ENCODE measurements around the gene CTDP1. TPM values are rescaled to one million over a fixed set of nuclear protein-coding genes. Genes with fewer than 3 reads are reported as not detected.
"Not testable (repeated sequence)": the region's sequence is repeated elsewhere in the genome, so short reads cannot be mapped to it uniquely, and the experiment has no call there.

The CTDP1 gene
- total and polyA plus RNA-seq, 4 donors: 7.0 to 19.8 (median 16.7) TPM

DNA sequence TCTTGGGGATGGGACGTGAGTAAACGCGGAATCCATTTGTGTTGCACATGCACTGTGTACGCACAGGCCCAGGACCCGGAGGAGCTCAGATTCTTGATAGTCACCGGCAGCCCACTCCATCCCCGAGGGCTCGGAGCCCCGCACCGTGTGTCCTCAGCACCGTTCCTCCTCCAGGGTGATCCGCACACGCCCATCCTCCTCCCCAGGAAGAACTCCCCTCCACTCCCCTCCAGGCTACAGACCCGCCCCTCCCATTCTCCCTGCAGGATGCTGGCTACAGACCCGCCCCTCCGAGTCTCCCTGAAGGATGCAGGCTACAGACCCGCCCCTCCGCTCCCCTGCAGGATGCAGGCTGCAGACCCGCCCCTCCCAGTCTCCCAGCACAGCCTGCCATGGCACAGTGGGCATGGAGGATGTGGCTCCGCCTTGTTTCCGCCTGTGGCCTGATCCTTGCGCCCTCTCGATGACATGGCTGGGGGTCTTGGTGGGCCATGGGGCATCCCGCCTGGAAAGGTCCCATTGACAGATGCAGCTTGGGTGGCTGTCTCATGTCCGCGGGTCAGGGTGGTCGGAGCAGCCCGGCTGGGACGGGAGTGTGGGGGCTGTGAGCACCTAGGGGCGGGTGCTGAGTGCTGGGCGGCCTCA is 14.1 kb downstream of the CTDP1 start:
- H3K27me3 ChIP-seq (ENCODE audit: control insufficient read depth in 1 of 2, insufficient read depth in 2 of 2, low read length in 1 of 2): no peaks in the 10 kb centered on the region
- H3K27ac ChIP-seq (ENCODE audit: low read depth in 1 of 2, low read length in 2 of 2): no peak overlapping the region
- H3K9me3 ChIP-seq (ENCODE audit: control insufficient read depth, low read length): no peaks in the 10 kb centered on the region
- no peaks in the 10 kb centered on the region for H3K4me1 ChIP-seq (ENCODE audit: control insufficient read depth in 1 of 2, insufficient read depth in 2 of 2, low read length in 2 of 2)
- ATAC-seq (ENCODE audit: low FRiP score) (peak; percentile 53), DNase-seq (peak; percentile 45 to 67)
- intact Hi-C loops (cut with DNase I): no loop called here
- 89 to 90% methylated on average over 31 of the region's 31 CpGs for WGBS, 2 donors
- H3K36me3 ChIP-seq (ENCODE audit: control insufficient read depth in 1 of 2, insufficient read depth in 2 of 2, low read length in 1 of 2): peaks cover 0 to 10% of the 10 kb centered on the region in 2 donors
- no peak overlapping the region for H3K4me3 ChIP-seq (ENCODE audit: low read length in 2 of 2)

GRCh38 chr18:79694206-79694894 is 14.7 kb downstream of the CTDP1 start:
- ATAC-seq (ENCODE audit: low FRiP score); H3K4me1 ChIP-seq (ENCODE audit: control insufficient read depth in 1 of 2, insufficient read depth in 2 of 2, low read length in 2 of 2); intact Hi-C loops (cut with DNase I); H3K4me3 ChIP-seq (ENCODE audit: low read length in 2 of 2); H3K27me3 ChIP-seq (ENCODE audit: control insufficient read depth in 1 of 2, insufficient read depth in 2 of 2, low read length in 1 of 2); H3K27ac ChIP-seq (ENCODE audit: low read depth in 1 of 2, low read length in 2 of 2); H3K9me3 ChIP-seq (ENCODE audit: control insufficient read depth, low read length): not testable (repeated sequence)
- DNase-seq: peak; percentile 28 to 41
- H3K36me3 ChIP-seq (ENCODE audit: control insufficient read depth in 1 of 2, insufficient read depth in 2 of 2, low read length in 1 of 2): peaks cover 0 to 12% of the 10 kb centered on the region in 2 donors
- whole genome bisulfite sequencing, 2 donors: 85% methylated on average over 16 to 32 of the region's 32 CpGs

GRCh38 chr18:79694895-79695213 is 15.3 kb downstream of the CTDP1 start:
- no peak overlapping the region for H3K4me3 ChIP-seq (ENCODE audit: low read length in 2 of 2)
- no peaks in the 10 kb centered on the region for H3K27me3 ChIP-seq (ENCODE audit: control insufficient read depth in 1 of 2, insufficient read depth in 2 of 2, low read length in 1 of 2)
- H3K9me3 ChIP-seq (ENCODE audit: control insufficient read depth, low read length): no peaks in the 10 kb centered on the region
- no peak overlapping the region for H3K27ac ChIP-seq (ENCODE audit: low read depth in 1 of 2, low read length in 2 of 2)
- peak; percentile 6 to 14 for DNase-seq
- 76 to 79% methylated on average over 3 of the region's 3 CpGs for WGBS, 2 donors
- intact Hi-C loops (cut with DNase I): no loop called here
- no peak for ATAC-seq (ENCODE audit: low FRiP score)
- H3K36me3 ChIP-seq (ENCODE audit: control insufficient read depth in 1 of 2, insufficient read depth in 2 of 2, low read length in 1 of 2): peaks cover 0 to 12% of the 10 kb centered on the region in 2 donors
- no peaks in the 10 kb centered on the region for H3K4me1 ChIP-seq (ENCODE audit: control insufficient read depth in 1 of 2, insufficient read depth in 2 of 2, low read length in 2 of 2)

DNA sequence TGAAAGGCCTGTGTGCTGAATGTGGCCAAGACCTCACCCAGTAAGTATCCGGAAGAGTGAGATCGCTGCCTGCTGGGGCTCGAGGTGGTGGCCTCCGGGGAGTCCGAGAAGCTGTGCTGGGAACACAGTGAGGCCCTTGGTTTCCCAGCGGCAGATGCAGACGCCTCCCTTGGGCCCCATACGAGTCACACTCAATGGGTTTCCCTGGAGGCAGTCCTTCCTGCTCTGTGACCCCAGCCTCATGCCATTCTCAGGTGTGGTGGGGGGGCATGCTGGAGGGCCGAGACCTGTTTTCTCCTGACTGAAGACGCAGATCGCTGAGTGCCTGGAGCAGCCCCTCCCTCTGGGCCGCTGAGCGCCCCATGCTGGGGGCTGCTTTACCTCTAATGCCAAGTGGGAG is 15.7 kb downstream of the CTDP1 start:
- intact Hi-C loops (cut with DNase I): no loop called here
- H3K9me3 ChIP-seq (ENCODE audit: control insufficient read depth, low read length): no peaks in the 10 kb centered on the region
- peaks cover 0 to 12% of the 10 kb centered on the region in 2 donors for H3K36me3 ChIP-seq (ENCODE audit: control insufficient read depth in 1 of 2, insufficient read depth in 2 of 2, low read length in 1 of 2)
- 80 to 89% methylated on average over 13 of the region's 13 CpGs for WGBS, 2 donors
- H3K4me3 ChIP-seq (ENCODE audit: low read length in 2 of 2): no peak overlapping the region
- no peaks in the 10 kb centered on the region for H3K27me3 ChIP-seq (ENCODE audit: control insufficient read depth in 1 of 2, insufficient read depth in 2 of 2, low read length in 1 of 2)
- H3K27ac ChIP-seq (ENCODE audit: low read depth in 1 of 2, low read length in 2 of 2): no peak overlapping the region
- H3K4me1 ChIP-seq (ENCODE audit: control insufficient read depth in 1 of 2, insufficient read depth in 2 of 2, low read length in 2 of 2): no peaks in the 10 kb centered on the region
- ATAC-seq (ENCODE audit: low FRiP score) (no peak), DNase-seq (peak; percentile 19 to 44)

DNA sequence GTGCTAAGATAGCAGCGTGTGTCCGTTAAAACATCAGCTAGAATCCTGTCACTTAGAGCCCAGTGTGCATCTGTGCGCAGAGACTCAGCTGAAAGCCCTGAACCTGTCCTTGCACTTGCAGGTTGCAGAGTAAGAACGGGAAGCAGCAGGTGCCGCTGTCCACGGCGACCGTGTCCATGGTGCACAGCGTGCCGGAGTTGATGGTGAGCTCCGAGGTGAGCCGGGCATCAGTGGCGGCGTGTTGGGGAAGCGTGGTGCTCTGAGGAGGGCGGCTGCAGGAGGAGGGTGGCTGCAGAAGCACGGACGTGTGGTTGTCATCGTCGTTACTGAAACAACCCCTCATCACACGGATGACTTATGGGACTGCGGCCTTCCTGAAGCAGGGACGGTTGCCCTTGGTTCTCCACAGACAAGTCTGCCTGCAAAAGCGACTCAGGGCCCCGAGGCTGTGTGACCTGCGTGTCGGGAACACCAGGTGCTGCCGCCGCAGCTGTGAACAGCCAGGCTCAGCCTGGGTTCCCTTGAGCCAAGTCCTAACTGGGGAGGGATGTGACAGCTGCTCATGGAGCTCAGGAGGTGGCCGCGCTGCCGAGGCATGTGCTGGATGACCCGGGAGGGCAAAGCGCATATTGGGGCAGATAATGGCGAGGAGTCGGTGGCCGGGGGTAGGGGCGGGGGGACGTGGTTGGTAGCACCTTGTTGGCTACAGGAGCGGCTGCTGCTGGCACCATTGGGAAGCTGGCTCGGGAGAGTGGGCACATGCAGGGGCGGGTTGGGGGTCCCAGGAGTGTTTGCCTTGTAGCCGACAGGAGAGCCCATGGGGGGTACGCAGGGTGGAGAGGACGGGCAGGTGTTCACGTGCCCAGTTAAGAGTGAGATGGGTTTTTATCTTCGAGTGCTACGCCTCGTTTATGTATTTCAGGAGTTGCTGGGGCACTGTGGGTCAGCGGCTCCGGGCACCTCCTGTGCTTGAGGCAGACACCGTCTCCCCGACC is 16.6 kb downstream of the CTDP1 start:
- DNase-seq (peak; percentile 34 to 70), ATAC-seq (ENCODE audit: low FRiP score) (no peak)
- Histone ChIP-seq H3K9me3 (ENCODE audit: control insufficient read depth, low read length) (no peaks in the 10 kb centered on the region), H3K4me1 (ENCODE audit: control insufficient read depth in 1 of 2, insufficient read depth in 2 of 2, low read length in 2 of 2) (no peaks in the 10 kb centered on the region), H3K36me3 (ENCODE audit: control insufficient read depth in 1 of 2, insufficient read depth in 2 of 2, low read length in 1 of 2) (peaks cover 0 to 12% of the 10 kb centered on the region in 2 donors), H3K27me3 (ENCODE audit: control insufficient read depth in 1 of 2, insufficient read depth in 2 of 2, low read length in 1 of 2) (no peaks in the 10 kb centered on the region), H3K27ac (ENCODE audit: low read depth in 1 of 2, low read length in 2 of 2) (no peak overlapping the region), H3K4me3 (ENCODE audit: low read length in 2 of 2) (no peak overlapping the region)
- WGBS, 2 donors: 94% methylated on average over 50 to 53 of the region's 53 CpGs
- intact Hi-C loops (cut with DNase I): no loop called here

DNA sequence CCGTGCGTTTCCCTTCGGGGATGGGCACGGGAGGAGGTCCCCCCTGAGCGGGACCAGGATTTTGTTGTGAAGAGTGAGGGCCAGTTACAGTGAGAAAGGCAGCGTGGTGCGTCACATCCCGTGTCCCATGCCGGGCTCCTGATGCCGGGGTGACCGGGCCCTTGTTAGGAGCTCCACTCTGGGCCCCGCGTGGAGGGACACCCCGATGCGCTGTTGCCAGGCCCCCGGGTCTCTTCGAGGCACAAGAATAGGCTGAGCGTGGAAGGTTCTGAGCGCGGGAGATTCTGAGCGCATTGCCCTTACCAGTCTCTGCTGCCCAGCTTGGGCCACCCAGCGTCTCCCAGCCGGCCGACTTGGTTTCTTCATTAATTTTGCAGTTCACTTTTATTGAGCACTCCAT is 17.6 kb downstream of the CTDP1 start:
- ATAC-seq (ENCODE audit: low FRiP score): no peak
- H3K36me3 ChIP-seq (ENCODE audit: control insufficient read depth in 1 of 2, insufficient read depth in 2 of 2, low read length in 1 of 2): peaks cover 0 to 12% of the 10 kb centered on the region in 2 donors

DNA sequence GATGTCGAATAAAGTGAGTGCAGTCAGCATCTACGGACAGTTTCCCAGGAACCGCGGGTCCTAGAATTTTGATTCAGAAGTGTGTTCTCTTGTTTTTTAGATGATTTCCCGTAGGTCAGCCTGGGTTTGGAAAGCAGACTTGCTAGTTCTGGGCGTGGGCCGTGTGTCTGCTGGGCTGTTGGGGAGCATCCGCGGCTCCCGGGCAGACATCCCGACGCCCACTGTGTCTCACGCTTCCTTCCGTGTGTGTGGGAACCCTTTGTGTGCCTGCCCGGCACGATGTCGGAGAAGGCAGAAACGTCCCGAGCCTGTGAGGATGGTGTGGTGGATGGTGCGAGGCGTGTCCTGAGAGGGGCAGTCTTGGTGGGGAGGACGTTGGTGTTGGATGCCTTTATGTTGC is 18.4 kb downstream of the CTDP1 start:
- Histone ChIP-seq H3K4me1 (ENCODE audit: control insufficient read depth in 1 of 2, insufficient read depth in 2 of 2, low read length in 2 of 2) (no peaks in the 10 kb centered on the region), H3K9me3 (ENCODE audit: control insufficient read depth, low read length) (no peaks in the 10 kb centered on the region), H3K4me3 (ENCODE audit: low read length in 2 of 2) (no peak overlapping the region), H3K27ac (ENCODE audit: low read depth in 1 of 2, low read length in 2 of 2) (no peak overlapping the region), H3K36me3 (ENCODE audit: control insufficient read depth in 1 of 2, insufficient read depth in 2 of 2, low read length in 1 of 2) (peaks cover 0 to 12% of the 10 kb centered on the region in 2 donors), H3K27me3 (ENCODE audit: control insufficient read depth in 1 of 2, insufficient read depth in 2 of 2, low read length in 1 of 2) (no peaks in the 10 kb centered on the region)
- peak in 1 of 2 donors; percentile 14 for DNase-seq
- intact Hi-C loops (cut with DNase I): no loop called here
- 94 to 95% methylated on average over 22 of the region's 22 CpGs for WGBS, 2 donors
- ATAC-seq (ENCODE audit: low FRiP score): no peak

More for the DNA sequence above, 17.6 kb downstream of the CTDP1 start:
- peak in 1 of 2 donors; percentile 39 for DNase-seq
- H3K27ac ChIP-seq (ENCODE audit: low read depth in 1 of 2, low read length in 2 of 2): no peak overlapping the region
- no peaks in the 10 kb centered on the region for H3K4me1 ChIP-seq (ENCODE audit: control insufficient read depth in 1 of 2, insufficient read depth in 2 of 2, low read length in 2 of 2)
- intact Hi-C loops (cut with DNase I): no loop called here
- no peak overlapping the region for H3K4me3 ChIP-seq (ENCODE audit: low read length in 2 of 2)
- no peaks in the 10 kb centered on the region for H3K27me3 ChIP-seq (ENCODE audit: control insufficient read depth in 1 of 2, insufficient read depth in 2 of 2, low read length in 1 of 2)
- 91 to 95% methylated on average over 24 of the region's 24 CpGs for WGBS, 2 donors
- no peaks in the 10 kb centered on the region for H3K9me3 ChIP-seq (ENCODE audit: control insufficient read depth, low read length)

DNA sequence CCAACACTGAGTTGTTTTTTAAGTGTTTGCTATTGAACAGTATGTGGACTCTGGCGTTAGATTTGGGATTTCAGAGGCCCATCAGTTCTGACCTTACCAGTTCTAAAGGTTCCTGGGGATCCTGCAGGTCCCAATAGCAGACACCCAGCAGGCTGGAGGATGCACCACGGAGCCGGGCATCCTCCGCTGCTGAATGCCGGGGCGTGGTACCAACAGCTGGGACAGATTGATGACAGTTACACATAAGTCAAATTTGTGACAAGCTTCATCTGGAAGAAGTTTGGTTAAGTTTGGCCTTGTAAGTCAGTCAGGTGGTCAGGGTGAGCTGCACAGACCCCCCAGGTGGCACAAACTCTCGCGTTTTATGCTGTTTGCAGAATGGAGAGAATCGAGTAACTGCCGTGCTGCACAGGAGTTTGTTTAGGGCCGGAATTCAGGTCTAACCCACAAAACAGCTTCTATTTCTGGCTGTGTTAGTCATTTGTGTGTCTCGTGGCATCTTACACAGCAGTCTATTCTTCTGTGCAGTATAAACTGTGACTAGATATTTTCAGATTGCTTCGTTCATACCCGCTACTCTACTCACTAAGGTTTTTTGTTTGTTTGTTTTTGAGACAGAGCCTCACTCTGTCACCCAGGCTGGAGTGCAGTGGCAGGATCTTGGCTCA is 19.2 kb downstream of the CTDP1 start:
- Histone ChIP-seq H3K4me1 (ENCODE audit: control insufficient read depth in 1 of 2, insufficient read depth in 2 of 2, low read length in 2 of 2) (no peaks in the 10 kb centered on the region), H3K36me3 (ENCODE audit: control insufficient read depth in 1 of 2, insufficient read depth in 2 of 2, low read length in 1 of 2) (peaks cover 0 to 12% of the 10 kb centered on the region in 2 donors), H3K4me3 (ENCODE audit: low read length in 2 of 2) (no peak overlapping the region), H3K27me3 (ENCODE audit: control insufficient read depth in 1 of 2, insufficient read depth in 2 of 2, low read length in 1 of 2) (no peaks in the 10 kb centered on the region), H3K27ac (ENCODE audit: low read depth in 1 of 2, low read length in 2 of 2) (no peak overlapping the region), H3K9me3 (ENCODE audit: control insufficient read depth, low read length) (no peaks in the 10 kb centered on the region)
- 93 to 94% methylated on average over 14 of the region's 14 CpGs for WGBS, 2 donors
- intact Hi-C loops (cut with DNase I): no loop called here
- DNase-seq (no peak), ATAC-seq (ENCODE audit: low FRiP score) (no peak)
